A549 (cell line): Measurements from ENCODE around the gene FSD2. TPM values are rescaled to one million over a fixed set of nuclear protein-coding genes. Genes with fewer than 3 reads are reported as not detected.

Experiments
- ATAC-seq, 2 experiments: fragments of 200-7000 bp in 1 of 2; fragments of >200 bp in 1 of 2; cut with Nextera tagmentation in 1 of 2; cut with Tn5 transposase in 1 of 2; 3 replicates each; pipeline versions ENCODE4 v1.8.0 to v1.9.1; 2018 to 2020; ENCODE audit warnings: mild to moderate bottlenecking in 1 of 2, moderate library complexity in 1 of 2
- CTCF ChIA-PET: fragments of 300-600 bp; sonication (Branson Sonifier 250); formaldehyde crosslinking; extraction: SDS; loops from one replicate; lab custom pipeline; 2021; ENCODE audit warnings: antibody characterized with exemption, inconsistent platforms; lab: Yijun Ruan, JAX
- POLR2A ChIA-PET: fragments of 350-600 bp; formaldehyde crosslinking; extraction: SDS; loops from one replicate; lab custom pipeline; 2021; ENCODE audit warnings: antibody characterized with exemption, inconsistent platforms; lab: Yijun Ruan, JAX
- DNase-seq, 2 experiments: peaks; one replicate each; pipeline versions ENCODE4 v3.0.0 to v3.0.0-alpha.2; 2011 to 2016; ENCODE audit warnings: low read depth in 1 of 2, low spot score in 1 of 2
- FAIRE-seq: peaks from 2 replicates; lab custom pipeline; 2011; peaks lifted over from hg19 to GRCh38; lab: Jason Lieb, UNC
- H3K27ac ChIP-seq, 2 experiments: fragments of >200 bp; sonication (Bioruptor Twin); formaldehyde crosslinking; 3 replicates each; pipeline ENCODE4 v1.5.1; 2016 to 2017
- H3K4me1 ChIP-seq: fragments of >200 bp; sonication (Bioruptor Twin); formaldehyde crosslinking; 3 replicates; pipeline ENCODE4 v1.6.1; 2016
- H3K4me2 ChIP-seq: fragments of >200 bp; sonication (Bioruptor Twin); formaldehyde crosslinking; 3 replicates; pipeline ENCODE4 v1.6.1; 2016
- H3K4me3 ChIP-seq: fragments of >200 bp; sonication (Bioruptor Twin); formaldehyde crosslinking; 3 replicates; pipeline ENCODE4 v1.5.1; 2016
- H3K9me3 ChIP-seq: fragments of >200 bp; sonication (Bioruptor Twin); formaldehyde crosslinking; 3 replicates; pipeline ENCODE4 v1.6.1; 2016
- BHLHE40 ChIP-seq: IDR thresholded peaks from 2 replicates; pipeline ENCODE4 v1.6.1; 2012; ENCODE audit warnings: low read depth, low read length, inconsistent platforms
- CEBPB ChIP-seq, 2 experiments: fragments of >200 bp in 1 of 2; sonication (Bioruptor Twin) in 1 of 2; formaldehyde crosslinking in 1 of 2; IDR thresholded peaks; 2 replicates each; pipeline ENCODE4 v1.6.1; 2012 to 2016
- CHD4 ChIP-seq: fragments of 200-600 bp; sonication (generic); IDR thresholded peaks from 2 replicates; pipeline ENCODE4 v1.6.1; 2016; ENCODE audit warnings: antibody characterized with exemption, mild to moderate bottlenecking, borderline replicate concordance
- EHF ChIP-seq: fragments of 250-450 bp; sonication (Bioruptor Pico); IDR thresholded peaks from 2 replicates; pipeline ENCODE4 v1.5.0; 2020; ENCODE audit warnings: mild to moderate bottlenecking
- ELK1 ChIP-seq: fragments of 150-350 bp; IDR thresholded peaks from 2 replicates; pipeline ENCODE4 v1.6.1; 2014; ENCODE audit warnings: low read depth, mild to moderate bottlenecking, low read length
- EP300 ChIP-seq, 2 experiments: fragments of >200 bp; sonication (Bioruptor Twin); formaldehyde crosslinking; IDR thresholded peaks; 2 replicates in 1 of 2; 3 replicates in 1 of 2; pipeline ENCODE4 v1.6.1; 2016 to 2017
- FOSB ChIP-seq: fragments of 250-450 bp; sonication (Bioruptor Pico); IDR thresholded peaks from 2 replicates; pipeline ENCODE4 v1.5.0; 2020; ENCODE audit warnings: mild to moderate bottlenecking, moderate library complexity
- FOSL2 ChIP-seq, 2 experiments: fragments of 450-650 bp in 1 of 2; fragments of >200 bp in 1 of 2; sonication (Bioruptor Twin) in 1 of 2; formaldehyde crosslinking; IDR thresholded peaks; 2 replicates each; pipeline versions ENCODE4 v1.5.0 to v1.6.1; 2016 to 2020; ENCODE audit warnings: mild to moderate bottlenecking in 1 of 2, moderate library complexity in 1 of 2
- HDAC2 ChIP-seq: fragments of 200-600 bp; sonication (generic); IDR thresholded peaks from 2 replicates; pipeline ENCODE4 v1.6.1; 2016
- HEYL ChIP-seq: fragments of 250-450 bp; sonication (Bioruptor Pico); IDR thresholded peaks from 2 replicates; pipeline ENCODE4 v1.8.0; 2021; ENCODE audit warnings: mild to moderate bottlenecking, moderate library complexity
- JUN ChIP-seq, 2 experiments: fragments of >200 bp; sonication (Bioruptor Twin); formaldehyde crosslinking; IDR thresholded peaks; 2 replicates in 1 of 2; 3 replicates in 1 of 2; pipeline ENCODE4 v1.6.1; 2016 to 2017
- JUNB ChIP-seq: fragments of >200 bp; sonication (Bioruptor Twin); formaldehyde crosslinking; IDR thresholded peaks from 2 replicates; pipeline ENCODE4 v1.6.1; 2016
- KDM5A ChIP-seq: fragments of 200-600 bp; sonication (generic); IDR thresholded peaks from 2 replicates; pipeline ENCODE4 v1.6.1; 2016; ENCODE audit warnings: antibody characterized with exemption, mild to moderate bottlenecking
- MAX ChIP-seq: IDR thresholded peaks from 2 replicates; pipeline ENCODE4 v1.6.1; 2012
- MYC ChIP-seq: IDR thresholded peaks from 2 replicates; pipeline ENCODE4 v1.6.1; 2012; ENCODE audit warnings: mild to moderate bottlenecking, inconsistent platforms, low read length, improper control_type of control experiment, borderline replicate concordance
- NFE2L2 ChIP-seq: fragments of 150-350 bp; conservative IDR thresholded peaks from 2 replicates; pipeline ENCODE4 v1.6.1; 2014; ENCODE audit warnings: low read length
- NPAS2 ChIP-seq: fragments of 250-450 bp; sonication (Bioruptor Pico); IDR thresholded peaks from 2 replicates; pipeline ENCODE4 v1.8.0; 2022; ENCODE audit warnings: mild to moderate bottlenecking, moderate library complexity, borderline replicate concordance
- PBX3 ChIP-seq: IDR thresholded peaks from 2 replicates; pipeline ENCODE4 v1.6.1; 2012
- POLR2A ChIP-seq: IDR thresholded peaks from 2 replicates; pipeline ENCODE4 v1.6.1; 2012; ENCODE audit warnings: mild to moderate bottlenecking, low read length
- POLR2AphosphoS2 ChIP-seq: conservative IDR thresholded peaks from 2 replicates; pipeline ENCODE4 v1.6.1; 2012; ENCODE audit warnings: low read length, improper control_type of control experiment, inconsistent platforms
- RAD21 ChIP-seq, 2 experiments: fragments of >200 bp in 1 of 2; sonication (Bioruptor Twin) in 1 of 2; formaldehyde crosslinking in 1 of 2; IDR thresholded peaks in 1 of 2; conservative IDR thresholded peaks in 1 of 2; 2 replicates in 1 of 2; 3 replicates in 1 of 2; pipeline ENCODE4 v1.6.1; 2012 to 2018; ENCODE audit warnings: inconsistent platforms in 1 of 2
- RARB ChIP-seq: fragments of 250-450 bp; sonication (Bioruptor Pico); IDR thresholded peaks from 2 replicates; pipeline ENCODE4 v1.8.0; 2021; ENCODE audit warnings: mild to moderate bottlenecking, moderate library complexity
- SMC3 ChIP-seq: fragments of >200 bp; sonication (Bioruptor Twin); formaldehyde crosslinking; IDR thresholded peaks from 3 replicates; pipeline ENCODE4 v1.6.1; 2018; ENCODE audit warnings: inconsistent platforms
- TFCP2L1 ChIP-seq: fragments of 250-450 bp; sonication (Bioruptor Pico); IDR thresholded peaks from 2 replicates; pipeline ENCODE4 v1.5.0; 2021; ENCODE audit warnings: mild to moderate bottlenecking
- ZSCAN20 ChIP-seq: fragments of 250-450 bp; sonication (Bioruptor Pico); IDR thresholded peaks from 2 replicates; pipeline ENCODE4 v1.8.0; 2022; ENCODE audit warnings: mild to moderate bottlenecking, moderate library complexity
- WGBS: methylation state at CpG from one replicate; pipeline ENCODE4 v1.1.6; 2017; ENCODE audit errors: missing lambda C conversion rate; 5-methylcytosine and 5-hydroxymethylcytosine counted together
- polyA plus RNA-seq, 4 experiments: library from polyadenylated mRNA; depleted of rRNA in 3 of 4; stranded (reverse); fragments of >200 nt; fragmentation: RNase III in 1 of 4; extraction: RNeasy Plus Mini Kit Qiagen cat#74134 plus additional on column Dnase treatment in 1 of 4; gene quantifications; 2 replicates in 3 of 4; 3 replicates in 1 of 4; pipeline ENCODE4 v1.2.3, GENCODE V29; 2011 to 2017
- TF ChIP-seq, protein P1 (sequence below): fragments of >200 bp; sonication (Bioruptor Twin); formaldehyde crosslinking; IDR thresholded peaks from 3 replicates; pipeline ENCODE4 v1.5.1; 2016
- TF ChIP-seq, protein P2 (sequence below): fragments of 250-450 bp; sonication (Bioruptor Pico); IDR thresholded peaks from 2 replicates; pipeline ENCODE4 v1.5.0; 2021; ENCODE audit warnings: mild to moderate bottlenecking, moderate library complexity, borderline replicate concordance
- TF ChIP-seq, protein P3 (sequence below): IDR thresholded peaks from 2 replicates; pipeline ENCODE4 v1.6.1; 2012; ENCODE audit warnings: low read depth, borderline replicate concordance

FSD2 gene
- polyA plus RNA-seq, 2 of the 4 experiments (the other 2 are of a cell fraction), result not detected

DNA sequence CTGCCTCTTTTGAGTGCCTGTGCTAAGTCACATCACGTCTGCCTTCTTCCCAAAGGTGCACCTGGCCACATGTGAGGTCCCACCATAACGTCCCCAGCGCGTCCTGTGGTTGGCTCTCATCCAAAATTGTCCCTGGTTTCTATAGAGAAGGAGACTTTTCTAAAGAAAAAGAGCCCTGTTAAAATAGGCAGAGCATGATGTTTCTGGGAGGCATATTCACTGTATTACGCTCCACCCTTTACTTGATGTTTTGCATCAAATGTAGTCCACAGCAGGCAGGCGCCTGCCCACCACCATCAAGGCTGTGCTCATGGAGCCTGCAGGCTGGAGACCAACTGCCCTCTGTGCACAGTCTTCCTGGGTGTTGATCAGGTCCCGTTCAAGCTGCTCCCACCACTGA lies 39.8 kb upstream of the FSD2 start:
- POLR2A ChIA-PET, result no interaction called here

GRCh38 chr15:82843566-82843965 lies 37.7 kb upstream of the FSD2 start:
- WGBS, result 61% methylated on average over 3 of the region's 3 CpGs
- Histone ChIP-seq H3K4me2 (no peak overlapping the region), H3K4me3 (no peak overlapping the region), H3K4me1 (no peaks in the 10 kb centered on the region), H3K27ac (no peak overlapping the region), H3K9me3 (no peaks in the 10 kb centered on the region)
- ChIA-PET CTCF (no interaction called here), POLR2A (interaction anchor here (0.7 kb wide), 1 partner anchor 300 kb away, joined by 3 read pairs; no protein-coding TSS in a partner anchor)
- TF ChIP-seq, protein P1, sequence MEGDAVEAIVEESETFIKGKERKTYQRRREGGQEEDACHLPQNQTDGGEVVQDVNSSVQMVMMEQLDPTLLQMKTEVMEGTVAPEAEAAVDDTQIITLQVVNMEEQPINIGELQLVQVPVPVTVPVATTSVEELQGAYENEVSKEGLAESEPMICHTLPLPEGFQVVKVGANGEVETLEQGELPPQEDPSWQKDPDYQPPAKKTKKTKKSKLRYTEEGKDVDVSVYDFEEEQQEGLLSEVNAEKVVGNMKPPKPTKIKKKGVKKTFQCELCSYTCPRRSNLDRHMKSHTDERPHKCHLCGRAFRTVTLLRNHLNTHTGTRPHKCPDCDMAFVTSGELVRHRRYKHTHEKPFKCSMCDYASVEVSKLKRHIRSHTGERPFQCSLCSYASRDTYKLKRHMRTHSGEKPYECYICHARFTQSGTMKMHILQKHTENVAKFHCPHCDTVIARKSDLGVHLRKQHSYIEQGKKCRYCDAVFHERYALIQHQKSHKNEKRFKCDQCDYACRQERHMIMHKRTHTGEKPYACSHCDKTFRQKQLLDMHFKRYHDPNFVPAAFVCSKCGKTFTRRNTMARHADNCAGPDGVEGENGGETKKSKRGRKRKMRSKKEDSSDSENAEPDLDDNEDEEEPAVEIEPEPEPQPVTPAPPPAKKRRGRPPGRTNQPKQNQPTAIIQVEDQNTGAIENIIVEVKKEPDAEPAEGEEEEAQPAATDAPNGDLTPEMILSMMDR, result no peak
- TF ChIP-seq KDM5A (no peak), HDAC2 (no peak), FOSL2 (IDR thresholded peaks at IDR 0.05) (no peak), FOSL2 (CRISPR knock-in tag; IDR thresholded peaks at IDR 0.05) (no peak), TFCP2L1 (CRISPR knock-in tag) (no peak), RAD21 (conservative IDR thresholded peaks at IDR 0.05 in 1 of 2, IDR thresholded peaks at IDR 0.05 in 1 of 2) (no peak), CHD4 (no peak), ELK1 (no peak), ZSCAN20 (CRISPR knock-in tag) (no peak), EHF (CRISPR knock-in tag) (no peak), NPAS2 (CRISPR knock-in tag) (no peak), SMC3 (no peak), NFE2L2 (no peak), MAX (no peak)
- TF ChIP-seq, protein P2, sequence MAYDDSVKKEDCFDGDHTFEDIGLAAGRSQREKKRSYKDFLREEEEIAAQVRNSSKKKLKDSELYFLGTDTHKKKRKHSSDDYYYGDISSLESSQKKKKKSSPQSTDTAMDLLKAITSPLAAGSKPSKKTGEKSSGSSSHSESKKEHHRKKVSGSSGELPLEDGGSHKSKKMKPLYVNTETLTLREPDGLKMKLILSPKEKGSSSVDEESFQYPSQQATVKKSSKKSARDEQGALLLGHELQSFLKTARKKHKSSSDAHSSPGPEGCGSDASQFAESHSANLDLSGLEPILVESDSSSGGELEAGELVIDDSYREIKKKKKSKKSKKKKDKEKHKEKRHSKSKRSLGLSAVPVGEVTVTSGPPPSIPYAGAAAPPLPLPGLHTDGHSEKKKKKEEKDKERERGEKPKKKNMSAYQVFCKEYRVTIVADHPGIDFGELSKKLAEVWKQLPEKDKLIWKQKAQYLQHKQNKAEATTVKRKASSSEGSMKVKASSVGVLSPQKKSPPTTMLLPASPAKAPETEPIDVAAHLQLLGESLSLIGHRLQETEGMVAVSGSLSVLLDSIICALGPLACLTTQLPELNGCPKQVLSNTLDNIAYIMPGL, result no peak
- no peak for ATAC-seq
- no peak for FAIRE-seq
- no peak for DNase-seq

More for the DNA sequence above, 39.8 kb upstream of the FSD2 start:
- CTCF ChIA-PET, result interaction anchor here (0.9 kb wide), 1 partner anchor 154 kb away, joined by 4 read pairs; no protein-coding TSS in a partner anchor
- TF ChIP-seq CEBPB (IDR thresholded peaks at IDR 0.05) (no peak), JUN (IDR thresholded peaks at IDR 0.05) (no peak), RARB (CRISPR knock-in tag) (no peak), PBX3 (no peak), FOSB (CRISPR knock-in tag) (no peak), JUNB (no peak), POLR2AphosphoS2 (no peak), POLR2A (no peak), FOSL2 (IDR thresholded peaks at IDR 0.05) (no peak), FOSL2 (CRISPR knock-in tag; IDR thresholded peaks at IDR 0.05) (no peak), EP300 (IDR thresholded peaks at IDR 0.05) (no peak), EHF (CRISPR knock-in tag) (no peak), BHLHE40 (no peak), HEYL (CRISPR knock-in tag) (no peak), MYC (no peak)
- TF ChIP-seq, protein P3, sequence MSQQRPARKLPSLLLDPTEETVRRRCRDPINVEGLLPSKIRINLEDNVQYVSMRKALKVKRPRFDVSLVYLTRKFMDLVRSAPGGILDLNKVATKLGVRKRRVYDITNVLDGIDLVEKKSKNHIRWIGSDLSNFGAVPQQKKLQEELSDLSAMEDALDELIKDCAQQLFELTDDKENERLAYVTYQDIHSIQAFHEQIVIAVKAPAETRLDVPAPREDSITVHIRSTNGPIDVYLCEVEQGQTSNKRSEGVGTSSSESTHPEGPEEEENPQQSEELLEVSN, result no peak
- TF ChIP-seq, all 56 proteins: peak for 0
- ATAC-seq (no peak), DNase-seq (no peak), FAIRE-seq (no peak)
- Histone ChIP-seq H3K4me2 (no peak overlapping the region), H3K9me3 (no peaks in the 10 kb centered on the region), H3K27ac (no peak overlapping the region), H3K4me1 (no peaks in the 10 kb centered on the region), H3K4me3 (no peak overlapping the region)
- 69% methylated on average over 7 of the region's 7 CpGs for WGBS
